GM06990 (cell line): ENCODE results near the gene GRIK2.

ENCODE experiments used
- DNase-seq: peaks from one replicate; pipeline ENCODE4 v3.0.0-alpha.2; 2011; ENCODE audit not compliant: insufficient read length; ENCODE audit errors: extremely low read depth
- H3K27me3 ChIP-seq: replicated peaks from 2 replicates; pipeline ENCODE4 v1.6.0; 2011; ENCODE audit warnings: low read length; ENCODE audit not compliant: control insufficient read depth, insufficient read depth
- H3K36me3 ChIP-seq: 2 replicates; pipeline ENCODE4 v1.5.1; 2011; ENCODE audit warnings: low read length; ENCODE audit not compliant: control insufficient read depth, insufficient read depth
- H3K4me3 ChIP-seq: replicated peaks from 2 replicates; pipeline ENCODE4 v1.5.1; 2011; ENCODE audit warnings: low read depth, mild to moderate bottlenecking, control low read depth, low read length
- TF ChIP-seq, protein P1 (sequence below): IDR thresholded peaks from 2 replicates; pipeline ENCODE4 v1.5.1; 2011; ENCODE audit warnings: low read length, control low read depth, mild to moderate bottlenecking, inconsistent platforms; ENCODE audit not compliant: insufficient read depth, poor library complexity, severe bottlenecking

The GRIK2 gene

DNA sequence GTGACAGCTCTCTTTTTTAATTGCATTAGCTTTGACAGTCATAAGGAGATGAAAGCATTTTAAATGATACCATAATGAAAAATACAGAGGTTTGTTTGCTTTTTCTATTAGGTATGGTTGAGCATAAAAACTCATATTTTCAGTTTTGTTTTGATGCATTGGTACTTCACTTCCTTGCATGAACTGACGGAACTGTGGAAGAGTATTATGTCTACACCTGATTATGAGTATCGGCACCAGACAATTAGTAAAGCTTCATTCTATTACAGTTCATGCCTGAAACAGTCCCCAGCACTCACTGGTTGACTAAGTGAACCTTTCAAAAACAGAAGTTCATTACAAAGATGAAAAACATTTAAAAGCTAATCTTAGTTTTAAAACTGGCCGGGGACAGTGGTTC is 593.0 kb downstream of the GRIK2 start:
- TF ChIP-seq, protein P1, sequence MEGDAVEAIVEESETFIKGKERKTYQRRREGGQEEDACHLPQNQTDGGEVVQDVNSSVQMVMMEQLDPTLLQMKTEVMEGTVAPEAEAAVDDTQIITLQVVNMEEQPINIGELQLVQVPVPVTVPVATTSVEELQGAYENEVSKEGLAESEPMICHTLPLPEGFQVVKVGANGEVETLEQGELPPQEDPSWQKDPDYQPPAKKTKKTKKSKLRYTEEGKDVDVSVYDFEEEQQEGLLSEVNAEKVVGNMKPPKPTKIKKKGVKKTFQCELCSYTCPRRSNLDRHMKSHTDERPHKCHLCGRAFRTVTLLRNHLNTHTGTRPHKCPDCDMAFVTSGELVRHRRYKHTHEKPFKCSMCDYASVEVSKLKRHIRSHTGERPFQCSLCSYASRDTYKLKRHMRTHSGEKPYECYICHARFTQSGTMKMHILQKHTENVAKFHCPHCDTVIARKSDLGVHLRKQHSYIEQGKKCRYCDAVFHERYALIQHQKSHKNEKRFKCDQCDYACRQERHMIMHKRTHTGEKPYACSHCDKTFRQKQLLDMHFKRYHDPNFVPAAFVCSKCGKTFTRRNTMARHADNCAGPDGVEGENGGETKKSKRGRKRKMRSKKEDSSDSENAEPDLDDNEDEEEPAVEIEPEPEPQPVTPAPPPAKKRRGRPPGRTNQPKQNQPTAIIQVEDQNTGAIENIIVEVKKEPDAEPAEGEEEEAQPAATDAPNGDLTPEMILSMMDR = no peak
- H3K36me3 ChIP-seq = no peaks in the 10 kb centered on the region
- H3K27me3 ChIP-seq = no peaks in the 10 kb centered on the region
- H3K4me3 ChIP-seq = no peak overlapping the region
- DNase-seq = no peak

DNA sequence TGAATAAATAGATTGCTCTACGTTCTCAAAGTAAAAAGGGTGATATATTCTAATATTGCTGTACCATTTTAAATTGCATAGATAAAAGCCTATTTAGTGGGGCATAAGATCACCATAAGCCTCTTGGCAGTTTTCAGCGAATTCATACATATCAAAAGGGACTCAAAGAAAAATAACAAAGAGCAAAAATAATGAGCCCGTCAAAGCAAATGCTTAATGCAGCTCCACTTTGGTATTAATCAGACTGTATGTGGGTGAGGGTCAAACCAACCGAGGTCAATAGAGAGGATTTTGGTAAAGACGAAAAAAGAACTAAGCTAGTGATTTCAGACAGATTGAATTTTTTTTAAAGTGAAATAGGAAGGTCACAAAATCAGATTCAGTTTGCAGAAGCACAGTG is 598.8 kb downstream of the GRIK2 start:
- H3K27me3 ChIP-seq = no peaks in the 10 kb centered on the region
- no peaks in the 10 kb centered on the region for H3K36me3 ChIP-seq
- TF ChIP-seq, protein P1 = no peak
- no peak for DNase-seq
- H3K4me3 ChIP-seq = no peak overlapping the region

DNA sequence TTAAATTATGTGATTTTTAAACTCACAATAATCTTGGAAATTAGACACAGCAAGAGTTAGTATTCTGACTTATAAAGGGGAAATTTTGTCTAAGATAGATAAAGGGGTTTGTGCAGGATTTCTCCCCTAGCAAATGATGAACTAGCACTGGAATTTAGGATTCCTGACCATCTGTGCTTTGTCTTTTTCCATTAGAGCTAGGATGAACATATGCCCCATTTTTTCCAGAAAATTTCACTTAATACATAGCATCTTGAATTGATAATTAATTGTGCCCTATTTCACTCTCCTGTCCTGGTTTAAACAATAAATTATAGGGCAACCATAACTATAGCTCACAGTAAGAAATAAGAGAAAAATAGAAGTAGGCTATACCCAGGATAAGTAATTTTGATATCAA is 601.0 kb downstream of the GRIK2 start:
- no peaks in the 10 kb centered on the region for H3K27me3 ChIP-seq
- H3K4me3 ChIP-seq = no peak overlapping the region
- no peak for DNase-seq
- no peaks in the 10 kb centered on the region for H3K36me3 ChIP-seq
- TF ChIP-seq, protein P1 = no peak

DNA sequence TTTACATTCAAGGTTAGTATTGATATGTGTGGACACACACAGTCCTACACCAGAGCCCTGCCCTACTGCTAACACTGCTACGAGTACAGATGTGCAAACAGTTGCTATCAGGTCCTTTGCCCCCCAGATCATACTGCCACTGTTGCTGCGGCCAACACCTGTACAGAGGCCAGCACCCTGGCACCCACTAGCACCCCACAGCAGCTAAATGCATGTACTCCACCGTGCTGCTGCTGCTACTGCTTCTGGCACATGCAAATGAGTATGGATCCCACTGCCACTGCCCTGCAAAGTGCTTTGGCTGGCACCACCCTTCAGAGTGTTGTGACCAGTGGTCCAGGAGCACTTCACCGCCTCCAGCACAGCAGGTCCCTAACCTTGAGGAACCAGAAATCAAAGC is 621.9 kb downstream of the GRIK2 start:
- DNase-seq = no peak
- TF ChIP-seq, protein P1 = no peak
- H3K36me3 ChIP-seq = no peaks in the 10 kb centered on the region
- no peak overlapping the region for H3K4me3 ChIP-seq
- no peaks in the 10 kb centered on the region for H3K27me3 ChIP-seq

DNA sequence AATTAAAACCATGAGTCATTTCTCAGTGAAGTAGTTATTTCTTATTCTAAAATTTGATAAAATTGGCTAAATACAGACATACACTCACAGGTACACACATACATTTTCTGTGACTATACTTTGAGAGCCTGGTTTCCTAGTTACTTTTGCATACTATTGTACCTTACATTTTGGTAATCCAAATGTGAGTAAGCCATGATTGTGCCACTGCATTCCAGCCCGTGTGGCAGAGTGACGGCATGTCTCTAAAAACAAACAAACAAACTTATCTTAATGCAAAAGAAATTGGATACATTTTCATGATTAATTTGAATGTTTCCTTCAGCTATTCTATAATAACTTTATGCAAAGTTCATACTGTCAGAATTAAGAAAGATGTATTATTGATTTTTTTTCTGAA is 628.8 kb downstream of the GRIK2 start:
- Histone ChIP-seq H3K36me3 (no peaks in the 10 kb centered on the region), H3K27me3 (no peaks in the 10 kb centered on the region), H3K4me3 (no peak overlapping the region)
- no peak for DNase-seq
- TF ChIP-seq, protein P1 = no peak

DNA sequence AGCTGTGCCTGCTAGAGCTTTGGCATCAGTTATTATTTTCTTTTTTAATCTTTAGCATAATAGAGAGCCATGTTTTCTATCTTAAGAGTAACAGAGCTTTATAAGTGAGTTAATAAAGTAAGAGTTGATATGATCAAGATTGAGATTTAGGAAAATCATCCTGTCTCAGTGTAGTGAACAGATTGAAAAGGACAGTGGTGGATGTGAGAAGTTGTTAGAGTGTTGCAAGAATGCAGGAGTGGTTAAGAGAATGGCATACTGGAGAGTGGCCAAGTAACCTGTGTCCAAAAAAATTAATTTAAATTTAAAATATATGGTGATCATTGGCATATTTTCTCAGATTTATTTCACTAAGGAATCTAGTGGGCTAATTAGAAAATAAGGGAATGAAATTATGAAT is 629.3 kb downstream of the GRIK2 start:
- H3K4me3 ChIP-seq = no peak overlapping the region
- TF ChIP-seq, protein P1 = no peak
- no peaks in the 10 kb centered on the region for H3K36me3 ChIP-seq
- no peak for DNase-seq
- H3K27me3 ChIP-seq = no peaks in the 10 kb centered on the region
